Panc1 (cell line): ENCODE results near the gene FAM107B. TPM values are rescaled to one million over a fixed set of nuclear protein-coding genes. Genes with fewer than 3 reads are reported as not detected.

Experiments used
- ATAC-seq: fragments of 200-7000 bp; cut with Tn5 transposase; 2 replicates; pipeline ENCODE4 v1.9.1; 2020; ENCODE audit warnings: mild to moderate bottlenecking, moderate library complexity
- Bru-seq: library from RNA; stranded (reverse); fragments of 400-500 nt; gene quantifications from one replicate; lab custom pipeline; 2021; lab: Mats Ljungman, UMichigan
- BruChase-seq, 2 experiments: library from RNA; stranded (reverse); fragments of 400-500 nt; gene quantifications; one replicate each; lab custom pipeline; 2021; lab: Mats Ljungman, UMichigan
- BruUV-seq: library from RNA; stranded (reverse); fragments of 400-500 nt; replicated peaks from 2 replicates; lab custom pipeline; 2021; lab: Mats Ljungman, UMichigan
- CTCF ChIA-PET: fragments of 300-600 bp; sonication (Branson Sonifier 250); formaldehyde crosslinking; loops from one replicate; lab custom pipeline; 2022; ENCODE audit warnings: antibody characterized with exemption; lab: Charles Lee
- POLR2A ChIA-PET: fragments of 300-600 bp; sonication (Branson Sonifier 250); formaldehyde crosslinking; loops from one replicate; lab custom pipeline; 2022; ENCODE audit warnings: antibody characterized with exemption; lab: Charles Lee
- DNase-seq: peaks from one replicate; pipeline ENCODE4 v3.0.0-alpha.2; 2010; ENCODE audit warnings: low read depth, low spot score
- H3K27ac ChIP-seq: 2 replicates; pipeline ENCODE4 v1.5.1; 2011; ENCODE audit warnings: mild to moderate bottlenecking, low read length, inconsistent platforms
- H3K27me3 ChIP-seq: fragments of 200-500 bp; sonication (Bioruptor generic); 2 replicates; pipeline ENCODE4 v1.6.0; 2014; ENCODE audit warnings: low read length, inconsistent platforms; ENCODE audit not compliant: control insufficient read depth, insufficient read depth
- H3K36me3 ChIP-seq: fragments of 200-500 bp; sonication (Bioruptor generic); 2 replicates; pipeline ENCODE4 v1.5.1; 2014; ENCODE audit warnings: inconsistent platforms, mild to moderate bottlenecking, low read length, moderate library complexity; ENCODE audit not compliant: control insufficient read depth, insufficient read depth
- H3K4me1 ChIP-seq: 2 replicates; pipeline ENCODE4 v1.5.1; 2011; ENCODE audit warnings: inconsistent platforms, mild to moderate bottlenecking, low read length, moderate library complexity; ENCODE audit not compliant: control insufficient read depth, insufficient read depth
- H3K4me3 ChIP-seq, 2 experiments: 2 replicates each; pipeline ENCODE4 v1.5.1; 2011 to 2012; ENCODE audit warnings: low read depth in 2 of 2, low read length in 2 of 2, mild to moderate bottlenecking in 2 of 2, inconsistent platforms in 1 of 2, moderate library complexity in 1 of 2
- H3K9me3 ChIP-seq: fragments of 200-500 bp; sonication (Bioruptor generic); 2 replicates; pipeline ENCODE4 v1.5.1; 2014; ENCODE audit warnings: low read depth, mild to moderate bottlenecking, inconsistent platforms, low read length, moderate library complexity; ENCODE audit not compliant: control insufficient read depth, insufficient read depth
- CTCF ChIP-seq: fragments of 450-650 bp; IDR thresholded peaks from 2 replicates; pipeline ENCODE4 v1.5.1; 2017; ENCODE audit warnings: mild to moderate bottlenecking
- POLR2AphosphoS5 ChIP-seq: IDR thresholded peaks from 2 replicates; pipeline ENCODE4 v1.6.1; 2012; ENCODE audit warnings: mild to moderate bottlenecking, low read depth, low read length, moderate library complexity
- REST ChIP-seq, 2 experiments: IDR thresholded peaks; 2 replicates each; pipeline ENCODE4 v1.6.1; 2011 to 2012; ENCODE audit warnings: low read depth in 2 of 2, control low read depth in 1 of 2, low read length in 1 of 2, mild to moderate bottlenecking in 1 of 2, moderate library complexity in 1 of 2; ENCODE audit not compliant: insufficient read depth in 1 of 2
- SIN3A ChIP-seq: IDR thresholded peaks from 2 replicates; pipeline ENCODE4 v1.6.1; 2012; ENCODE audit warnings: low read depth, mild to moderate bottlenecking, low read length, moderate library complexity, borderline replicate concordance; ENCODE audit not compliant: insufficient read depth
- TCF7L2 ChIP-seq: IDR thresholded peaks from 2 replicates; pipeline ENCODE4 v1.6.1; 2011; ENCODE audit warnings: mild to moderate bottlenecking, low read depth, low read length, inconsistent platforms
- in situ Hi-C: cut with HindIII; loops from 2 replicates; pipeline ENCODE4 v1.10.0; 2016; ENCODE audit warnings: low sequenced_read_pairs, low pct_unique_long_range_greater_than_20kb
- intact Hi-C: fragments of 100-400 bp; cut with micrococcal nuclease; formaldehyde crosslinking; loops from one replicate; pipeline ENCODE4 v1.10.0; 2022; ENCODE audit not compliant: unreplicated experiment
- long read RNA-seq: library from polyadenylated mRNA; unstranded; transcript quantifications from one replicate; pipeline ENCODE4 v2.0.0, GENCODE V29; 2021; ENCODE audit not compliant: unreplicated experiment
- polyA plus RNA-seq: library from polyadenylated mRNA; unstranded; fragments of >200 nt; gene quantifications from one replicate; pipeline ENCODE4 v1.2.1, GENCODE V29; 2012; ENCODE audit warnings: missing spikeins; ENCODE audit not compliant: insufficient read length
- total RNA-seq: library from RNA; stranded (reverse); gene quantifications from one replicate; pipeline ENCODE4 v1.2.1, GENCODE V29; 2021; ENCODE audit not compliant: unreplicated experiment

FAM107B gene
- total RNA-seq (13.4 TPM), Bru-seq, nascent RNA (percentile 43 among the genes with signal in this experiment), BruChase-seq, experiment 1, labeled RNA remaining after a 2-hour chase (percentile 40 among the genes with signal in this experiment), BruChase-seq, experiment 2, labeled RNA remaining after a 6-hour chase (percentile 47 among the genes with signal in this experiment)
- polyA plus RNA-seq = 7.4 TPM
- long read RNA-seq, transcript FAM107B-211 (4 exons, 2,633 nt) = major isoform, 8 of 18 reads
- long read RNA-seq, transcript FAM107B-205 (5 exons, 2,374 nt) = minor isoform, 6 of 18 reads
- long read RNA-seq, partial matches to known transcripts = 0 of 18 reads
- long read RNA-seq, other reads (novel, unspliced or antisense) = 4 of 18 reads

GRCh38 chr10:14774797-14775196 is at the start of gene FAM107B:
FAM107B (minus strand) TSS chr10:14774897; CDS start chr10:14774663, 234 bp downstream.
- Histone ChIP-seq H3K27me3 (no peaks in the 10 kb centered on the region), H3K9me3 (no peaks in the 10 kb centered on the region), H3K36me3 (no peaks in the 10 kb centered on the region), H3K4me1 (no peaks in the 10 kb centered on the region), H3K4me3 (no peak within 1 kb of the TSS), H3K27ac (no peak within 1 kb of the TSS)
- ChIA-PET CTCF (no interaction called here), POLR2A (interaction anchor here (0.7 kb wide), 1 partner anchor 216 kb away, joined by 3 read pairs; no protein-coding TSS in a partner anchor)
- no peak for TF ChIP-seq REST (IDR thresholded peaks at IDR 0.05; ENCODE audit: insufficient read depth in 1 of 2, low read depth in 2 of 2, low read length in 1 of 2)
- no peak for TF ChIP-seq POLR2AphosphoS5
- TF ChIP-seq SIN3A = no peak
- no peak for TF ChIP-seq CTCF
- TF ChIP-seq TCF7L2 = no peak
- in situ Hi-C loops (no loop called here), intact Hi-C loops (no loop called here)
- no peak for ATAC-seq
- no peak for DNase-seq
- BruUV-seq = no TSS peak

DNA sequence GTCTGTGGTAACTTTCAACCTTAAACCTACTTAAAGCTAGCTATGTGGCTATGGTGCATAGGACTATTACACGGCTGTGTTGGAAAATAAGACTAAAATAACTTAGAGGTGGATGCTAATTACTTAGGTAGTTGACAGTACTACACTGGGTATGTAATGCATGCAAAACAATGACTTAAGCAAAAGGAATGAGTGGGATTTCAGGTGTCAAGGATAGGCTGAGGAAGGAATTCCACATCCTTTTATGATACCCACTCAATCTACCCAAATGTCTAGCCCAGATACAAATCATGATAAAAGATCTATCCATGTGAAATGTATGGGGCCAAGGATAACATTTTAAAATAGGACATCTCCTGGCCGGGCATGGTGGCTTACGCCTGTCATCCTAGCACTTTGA is 49.3 kb upstream of the FAM107B start:
- ChIA-PET CTCF (interaction anchor here (0.6 to 0.7 kb wide), 2 partner anchors 153 to 260 kb away, joined by 3 read pairs; no protein-coding TSS in a partner anchor), POLR2A (no interaction called here)
- Histone ChIP-seq H3K36me3 (no peaks in the 10 kb centered on the region), H3K9me3 (no peaks in the 10 kb centered on the region), H3K4me3 (no peak overlapping the region), H3K27me3 (no peaks in the 10 kb centered on the region), H3K4me1 (no peaks in the 10 kb centered on the region), H3K27ac (no peak overlapping the region)
- BruUV-seq = no TSS peak
- no peak for TF ChIP-seq SIN3A
- TF ChIP-seq CTCF = no peak
- no peak for TF ChIP-seq POLR2AphosphoS5
- no peak for TF ChIP-seq TCF7L2
- no peak for TF ChIP-seq REST (IDR thresholded peaks at IDR 0.05; ENCODE audit: insufficient read depth in 1 of 2, low read depth in 2 of 2, low read length in 1 of 2)
- DNase-seq (no peak), ATAC-seq (no peak)
- intact Hi-C loops = no loop called here
- in situ Hi-C loops = no loop called here
